ENCODE results near the gene NDUFC2.
"Not testable (repeated sequence)": the region's sequence is repeated elsewhere in the genome, so short reads cannot be mapped to it uniquely, and the experiment has no call there.

The NDUFC2 gene

GRCh38 chr11:78032090-78032489 is 47.6 kb downstream of the NDUFC2 start:
- in situ Hi-C loops (cut with MboI; ENCODE audit: low sequenced_read_pairs), result no loop called here

GRCh38 chr11:78031629-78032028 is 48.0 kb downstream of the NDUFC2 start:
- in situ Hi-C loops (cut with MboI; ENCODE audit: low sequenced_read_pairs), result no loop called here

GRCh38 chr11:78030429-78031325 is 49.0 kb downstream of the NDUFC2 start:
- in situ Hi-C loops (cut with MboI; ENCODE audit: low sequenced_read_pairs), result no loop called here

GRCh38 chr11:78028423-78028822 is 51.2 kb downstream of the NDUFC2 start:
- in situ Hi-C loops (cut with MboI; ENCODE audit: low sequenced_read_pairs), result not testable (repeated sequence)

GRCh38 chr11:78027759-78028158 is 51.9 kb downstream of the NDUFC2 start:
- in situ Hi-C loops (cut with MboI; ENCODE audit: low sequenced_read_pairs), result no loop called here

GRCh38 chr11:78025378-78025777 is 54.3 kb downstream of the NDUFC2 start:
- in situ Hi-C loops (cut with MboI; ENCODE audit: low sequenced_read_pairs), result no loop called here

GRCh38 chr11:78023426-78023825 is 56.2 kb downstream of the NDUFC2 start:
- in situ Hi-C loops (cut with MboI; ENCODE audit: low sequenced_read_pairs), result no loop called here

GRCh38 chr11:78022397-78023396 is 57.0 kb downstream of the NDUFC2 start, which contains the start of gene KCTD14:
Gene KCTD14, minus strand, starts transcription at chr11:78023276. Its CDS starts 27 bp downstream, at chr11:78023249.
- in situ Hi-C loops (cut with MboI; ENCODE audit: low sequenced_read_pairs), result no loop called here

- in situ Hi-C loops (cut with MboI; ENCODE audit: low sequenced_read_pairs), result no loop called here
Measured at GRCh38 chr11:78021611-78022010, 58.1 kb downstream of the NDUFC2 start.

- in situ Hi-C loops (cut with MboI; ENCODE audit: low sequenced_read_pairs), result no loop called here
Measured at GRCh38 chr11:78020246-78020645, 59.4 kb downstream of the NDUFC2 start.

GRCh38 chr11:78019808-78020207 is 59.9 kb downstream of the NDUFC2 start:
- in situ Hi-C loops (cut with MboI; ENCODE audit: low sequenced_read_pairs), result no loop called here
